ENCODE results near the gene PLIN5. TPM values are rescaled to one million over a fixed set of nuclear protein-coding genes. Genes with fewer than 3 reads are reported as not detected.

PLIN5 gene
- polyA plus RNA-seq, 3 donors, result 0.28 to 3.0 (median 0.58) TPM

GRCh38 chr19:4497770-4498389 is 37.1 kb downstream of the PLIN5 start:
- Histone ChIP-seq H3K79me2 (ENCODE audit: insufficient read depth, low read length) (no peaks in the 10 kb centered on the region), H3K36me3 (replicated peaks in 1 of 2; ENCODE audit: control insufficient read depth in 1 of 2, insufficient read depth in 2 of 2, low read length in 2 of 2) (peaks cover 77 to 87% of the 10 kb centered on the region in 2 donors)

DNA sequence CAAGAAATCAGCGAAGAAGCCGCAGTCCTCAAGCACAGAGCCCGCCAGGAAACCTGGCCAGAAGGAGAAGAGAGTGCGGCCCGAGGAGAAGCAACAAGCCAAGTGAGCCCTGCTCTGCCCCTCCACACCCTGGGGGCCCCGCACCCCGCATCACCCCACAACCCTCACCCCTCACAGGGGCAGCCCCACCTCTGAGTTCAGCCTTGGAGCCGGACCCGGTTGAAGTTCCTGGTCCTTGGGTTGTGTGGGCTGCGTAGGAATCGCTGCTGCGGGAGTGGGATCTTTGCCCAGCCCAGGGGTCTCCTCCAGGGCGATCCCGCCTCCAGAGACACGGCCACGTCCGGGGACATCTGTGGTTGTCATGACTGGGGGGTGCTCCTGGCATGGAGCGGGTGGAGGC is 38.7 kb downstream of the PLIN5 start:
- H3K27me3 ChIP-seq (ENCODE audit: control insufficient read depth in 2 of 2, insufficient read depth in 2 of 2, low read length in 2 of 2), result no peaks in the 10 kb centered on the region
- peaks cover 75 to 87% of the 10 kb centered on the region in 2 donors for H3K36me3 ChIP-seq (replicated peaks in 1 of 2; ENCODE audit: control insufficient read depth in 1 of 2, insufficient read depth in 2 of 2, low read length in 2 of 2)
- Mint-ChIP-seq H3K36me3 (peaks cover 18 to 45% of the 10 kb centered on the region in 2 donors), H3K27me3 (ENCODE audit: low read depth in 3 of 3) (no peaks in the 10 kb centered on the region), H3K4me3 (no peak overlapping the region), H3K27ac (no peak overlapping the region), H3K4me1 (no peaks in the 10 kb centered on the region), H3K9me3 (no peaks in the 10 kb centered on the region)
- H3K4me1 ChIP-seq (ENCODE audit: control insufficient read depth in 1 of 2, insufficient read depth in 2 of 2, low read length in 2 of 2), result no peaks in the 10 kb centered on the region
- H4K20me1 ChIP-seq (ENCODE audit: insufficient read depth, low read length), result no peaks in the 10 kb centered on the region
- no peak overlapping the region for H2AFZ ChIP-seq (ENCODE audit: insufficient read depth, low read depth, low read length, poor library complexity, severe bottlenecking)
- H3K9ac ChIP-seq (ENCODE audit: insufficient read depth, low read length, poor library complexity, severe bottlenecking), result no peak overlapping the region
- H3K27ac ChIP-seq (ENCODE audit: low read depth in 1 of 2, low read length in 2 of 2), result no peak overlapping the region
- no peak for DNase-seq
- H3K4me2 ChIP-seq (replicated peaks; ENCODE audit: extremely low read depth, low read length, poor library complexity, severe bottlenecking), result no peak overlapping the region
- 89% methylated on average over 14 of the region's 18 CpGs for WGBS (ENCODE audit: insufficient coverage)
- H3K4me3 ChIP-seq (replicated peaks in 1 of 3; ENCODE audit: low read depth in 2 of 3, low read length in 3 of 3), result no peak overlapping the region
- no peaks in the 10 kb centered on the region for H3K9me3 ChIP-seq (replicated peaks in 1 of 2; ENCODE audit: control insufficient read depth in 1 of 2, insufficient read depth in 1 of 2, low read length in 2 of 2)
- TF ChIP-seq CTCF (IDR thresholded peaks at IDR 0.05), result no peak
- H3K79me2 ChIP-seq (ENCODE audit: insufficient read depth, low read length), result no peaks in the 10 kb centered on the region
- intact Hi-C loops (cut with micrococcal nuclease), result no loop called here

More at GRCh38 chr19:4497770-4498389, 37.1 kb downstream of the PLIN5 start:
- Histone ChIP-seq H3K27ac (ENCODE audit: low read depth in 1 of 2, low read length in 2 of 2) (no peak overlapping the region), H3K9ac (ENCODE audit: insufficient read depth, low read length, poor library complexity, severe bottlenecking) (no peak overlapping the region), H3K27me3 (ENCODE audit: control insufficient read depth in 2 of 2, insufficient read depth in 2 of 2, low read length in 2 of 2) (no peaks in the 10 kb centered on the region), H3K4me2 (replicated peaks; ENCODE audit: extremely low read depth, low read length, poor library complexity, severe bottlenecking) (no peak overlapping the region), H2AFZ (ENCODE audit: insufficient read depth, low read depth, low read length, poor library complexity, severe bottlenecking) (no peak overlapping the region), H4K20me1 (ENCODE audit: insufficient read depth, low read length) (no peaks in the 10 kb centered on the region), H3K9me3 (replicated peaks in 1 of 2; ENCODE audit: control insufficient read depth in 1 of 2, insufficient read depth in 1 of 2, low read length in 2 of 2) (no peaks in the 10 kb centered on the region), H3K4me1 (ENCODE audit: control insufficient read depth in 1 of 2, insufficient read depth in 2 of 2, low read length in 2 of 2) (no peaks in the 10 kb centered on the region), H3K4me3 (replicated peaks in 1 of 3; ENCODE audit: low read depth in 2 of 3, low read length in 3 of 3) (no peak overlapping the region)
- intact Hi-C loops (cut with micrococcal nuclease), result no loop called here
- H3K27me3 Mint-ChIP-seq (ENCODE audit: low read depth in 3 of 3), result no peaks in the 10 kb centered on the region
- TF ChIP-seq CTCF (IDR thresholded peaks at IDR 0.05), result no peak
- H3K4me1 Mint-ChIP-seq, result no peaks in the 10 kb centered on the region
- no peak overlapping the region for H3K4me3 Mint-ChIP-seq
- H3K27ac Mint-ChIP-seq, result no peak overlapping the region
- peaks cover 32 to 53% of the 10 kb centered on the region in 2 donors for H3K36me3 Mint-ChIP-seq
- WGBS (ENCODE audit: insufficient coverage), result 94% methylated on average over 23 of the region's 25 CpGs
- no peak for DNase-seq
- H3K9me3 Mint-ChIP-seq, result no peaks in the 10 kb centered on the region

Data from CD14-positive monocyte (primary cell).